OCI-LY3 (cell line): ENCODE data around the gene ZNF160.
"Not testable (repeated sequence)": the region's sequence is repeated elsewhere in the genome, so short reads cannot be mapped to it uniquely, and the experiment has no call there.

Source experiments
- H2AFZ ChIP-seq: fragments of 200-600, 300-600 bp; shearing (Covaris generic); 2 replicates; pipeline ENCODE4 v1.6.0; 2014; ENCODE audit warnings: antibody characterized with exemption, low read depth, low read length
- H3K27ac ChIP-seq: fragments of 200-600, 300-600 bp; sonication (generic); 2 replicates; pipeline ENCODE4 v1.5.1; 2014; ENCODE audit warnings: mild to moderate bottlenecking, low read length, moderate library complexity, mixed read lengths
- H3K27me3 ChIP-seq: fragments of 200-600, 300-600 bp; sonication (generic); 2 replicates; pipeline ENCODE4 v1.6.1; 2014; ENCODE audit warnings: low read depth, low read length, mixed read lengths
- H3K36me3 ChIP-seq: fragments of 200-600, 300-600 bp; sonication (generic); replicated peaks from 2 replicates; pipeline ENCODE3; 2014; ENCODE audit warnings: low read depth, low read length, mixed read lengths
- H3K4me1 ChIP-seq: fragments of 300-600, 200-600 bp; sonication (generic); 2 replicates; pipeline ENCODE4 v1.6.1; 2014; ENCODE audit warnings: low read length, mixed read lengths
- H3K4me2 ChIP-seq: fragments of 200-600, 300-600 bp; sonication (generic); 2 replicates; pipeline ENCODE4 v1.6.1; 2014; ENCODE audit warnings: low read length, mixed read lengths
- H3K4me3 ChIP-seq: fragments of 300-600, 200-600 bp; sonication (generic); 2 replicates; pipeline ENCODE4 v1.5.1; 2014; ENCODE audit warnings: antibody characterized with exemption, mild to moderate bottlenecking, low read length, moderate library complexity
- H3K79me2 ChIP-seq: fragments of 300-600, 200-600 bp; shearing (Covaris generic); 2 replicates; pipeline ENCODE4 v1.6.1; 2014; ENCODE audit warnings: mild to moderate bottlenecking, low read length, mixed read lengths
- H3K9ac ChIP-seq: fragments of 300-600, 200-600 bp; shearing (Covaris generic); 2 replicates; pipeline ENCODE4 v1.6.0; 2014; ENCODE audit warnings: mild to moderate bottlenecking, low read length, moderate library complexity
- H3K9me3 ChIP-seq: fragments of 200-600, 300-600 bp; shearing (Covaris generic); 2 replicates; pipeline ENCODE4 v1.6.1; 2014; ENCODE audit warnings: low read length, mixed read lengths; ENCODE audit not compliant: insufficient read depth
- H4K20me1 ChIP-seq: fragments of 200-600, 300-600 bp; sonication (generic); 2 replicates; pipeline ENCODE4 v1.6.1; 2016; ENCODE audit warnings: low read length, mixed read lengths; ENCODE audit not compliant: insufficient read depth
- EZH2phosphoT487 ChIP-seq: fragments of 200-600 bp; shearing (Covaris generic); IDR thresholded peaks from 2 replicates; pipeline ENCODE4 v1.6.1; 2018; ENCODE audit warnings: antibody characterized with exemption, mixed run types, low read depth
- TF ChIP-seq, protein P1 (sequence below): fragments of 200-600, 300-600 bp; sonication (generic); IDR thresholded peaks from 2 replicates; pipeline ENCODE4 v1.5.1; 2014; ENCODE audit warnings: antibody characterized with exemption, low read length, low read depth

ZNF160 gene

DNA sequence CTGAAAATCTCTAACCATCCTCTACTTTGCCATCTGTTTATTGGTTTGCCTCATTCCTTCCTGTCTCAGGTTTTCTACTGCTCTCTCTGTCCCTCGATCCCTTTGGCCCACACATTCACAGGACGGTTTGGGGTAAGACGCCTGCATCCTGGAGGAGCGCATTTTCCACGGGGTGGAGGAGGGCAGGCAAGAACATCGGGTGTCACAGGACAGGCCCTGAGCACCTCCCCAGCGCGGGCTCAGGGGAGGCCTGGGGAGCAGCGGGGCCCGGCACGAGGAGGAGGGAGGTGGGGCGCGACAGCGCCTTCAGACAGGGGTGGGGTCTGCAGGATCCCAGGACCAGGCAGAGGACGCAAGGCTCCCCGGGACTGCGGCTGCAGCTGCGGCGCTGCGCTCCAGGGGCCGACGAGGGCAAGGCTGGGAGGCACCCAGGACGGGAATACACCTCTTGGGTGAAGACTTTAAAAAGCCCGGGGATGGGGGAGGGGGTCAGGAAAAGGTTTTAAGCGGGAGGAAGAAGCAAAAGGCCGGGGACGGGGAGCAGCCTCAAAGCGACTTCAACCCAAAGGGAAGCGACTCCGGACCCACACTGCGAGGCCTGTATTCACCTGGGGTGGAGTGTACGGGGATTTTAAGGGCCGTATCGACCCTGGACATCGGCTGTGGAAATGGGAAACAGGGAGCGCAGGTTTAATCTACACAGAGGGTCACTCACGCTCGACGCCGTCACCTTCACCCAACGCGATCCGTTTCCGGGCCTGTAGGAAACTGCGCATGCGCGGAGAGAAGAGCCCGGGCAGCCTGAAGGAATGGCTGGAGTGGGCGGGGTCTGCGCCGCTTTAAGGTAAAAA is 29.1 kb upstream of the ZNF160 start, which contains the start of gene ZNF415:
Gene ZNF415, minus strand, starts transcription at position 770 of the 851 bp plus-strand sequence. CDS start 10,234 bp downstream, outside the sequence.
- Histone ChIP-seq H4K20me1 (no peaks in the 10 kb centered on the region), H3K27ac (no peak within 1 kb of the TSS), H3K27me3 (no peaks in the 10 kb centered on the region), H3K4me3 (no peak within 1 kb of the TSS), H3K4me1 (no peaks in the 10 kb centered on the region), H3K9me3 (no peaks in the 10 kb centered on the region), H3K36me3 (no peaks in the 10 kb centered on the region), H3K9ac (no peak within 1 kb of the TSS), H3K79me2 (no peaks in the 10 kb centered on the region), H2AFZ (no peak within 1 kb of the TSS), H3K4me2 (no peak within 1 kb of the TSS)
- TF ChIP-seq, protein P1, sequence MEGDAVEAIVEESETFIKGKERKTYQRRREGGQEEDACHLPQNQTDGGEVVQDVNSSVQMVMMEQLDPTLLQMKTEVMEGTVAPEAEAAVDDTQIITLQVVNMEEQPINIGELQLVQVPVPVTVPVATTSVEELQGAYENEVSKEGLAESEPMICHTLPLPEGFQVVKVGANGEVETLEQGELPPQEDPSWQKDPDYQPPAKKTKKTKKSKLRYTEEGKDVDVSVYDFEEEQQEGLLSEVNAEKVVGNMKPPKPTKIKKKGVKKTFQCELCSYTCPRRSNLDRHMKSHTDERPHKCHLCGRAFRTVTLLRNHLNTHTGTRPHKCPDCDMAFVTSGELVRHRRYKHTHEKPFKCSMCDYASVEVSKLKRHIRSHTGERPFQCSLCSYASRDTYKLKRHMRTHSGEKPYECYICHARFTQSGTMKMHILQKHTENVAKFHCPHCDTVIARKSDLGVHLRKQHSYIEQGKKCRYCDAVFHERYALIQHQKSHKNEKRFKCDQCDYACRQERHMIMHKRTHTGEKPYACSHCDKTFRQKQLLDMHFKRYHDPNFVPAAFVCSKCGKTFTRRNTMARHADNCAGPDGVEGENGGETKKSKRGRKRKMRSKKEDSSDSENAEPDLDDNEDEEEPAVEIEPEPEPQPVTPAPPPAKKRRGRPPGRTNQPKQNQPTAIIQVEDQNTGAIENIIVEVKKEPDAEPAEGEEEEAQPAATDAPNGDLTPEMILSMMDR, result no peak
- no peak for TF ChIP-seq EZH2phosphoT487

DNA sequence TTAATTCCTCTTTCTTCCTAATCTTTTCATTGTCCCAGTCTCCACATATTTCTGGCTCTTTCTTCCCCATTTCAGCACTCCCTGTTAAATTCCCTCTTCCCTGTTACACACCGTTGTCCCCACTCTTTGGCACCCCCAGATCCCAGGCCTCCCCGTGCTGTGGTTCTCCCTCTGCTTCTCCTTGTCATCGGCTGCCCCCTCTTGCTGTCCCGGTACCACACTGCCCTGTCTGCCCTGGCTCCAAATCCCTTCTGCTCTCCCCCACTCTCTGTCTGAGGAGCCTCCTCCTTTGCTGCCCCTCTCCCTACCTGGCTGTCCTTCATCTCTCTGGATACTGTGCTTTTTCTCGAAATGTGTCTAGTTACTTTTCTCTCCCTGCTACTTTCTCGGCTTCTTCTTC is 28.5 kb upstream of the ZNF160 start:
- H2AFZ ChIP-seq, result no peak overlapping the region
- no peak overlapping the region for H3K4me2 ChIP-seq
- no peak for TF ChIP-seq EZH2phosphoT487
- TF ChIP-seq, protein P1, result no peak

DNA sequence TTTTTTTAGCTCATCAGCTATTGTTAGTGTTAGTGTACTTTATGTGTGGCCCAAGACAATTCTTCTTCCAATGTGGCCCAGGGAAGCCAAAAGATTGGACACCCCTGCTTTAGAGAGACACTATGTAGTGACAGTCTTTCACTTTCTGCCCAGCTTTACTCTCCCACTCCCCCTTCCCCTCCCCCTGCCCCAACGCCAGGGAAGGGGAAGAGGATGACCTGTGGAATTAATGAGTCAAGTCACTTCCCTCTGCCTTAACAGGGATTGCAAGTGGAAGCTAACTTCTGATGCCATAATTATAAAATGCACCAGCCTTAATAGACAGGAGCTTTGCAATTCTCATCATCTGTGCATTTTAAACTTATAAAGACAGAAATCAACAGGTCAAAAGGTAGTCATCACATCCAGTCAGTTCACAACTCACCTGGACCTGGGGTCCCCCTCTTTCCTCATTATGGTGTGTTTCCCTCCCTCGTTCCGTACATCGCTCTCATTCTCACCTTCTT is 27.9 kb upstream of the ZNF160 start:
- Histone ChIP-seq H3K9me3 (no peaks in the 10 kb centered on the region), H4K20me1 (no peaks in the 10 kb centered on the region), H3K4me3 (no peak overlapping the region), H3K4me2 (no peak overlapping the region), H3K4me1 (no peaks in the 10 kb centered on the region), H2AFZ (no peak overlapping the region), H3K27ac (no peak overlapping the region), H3K79me2 (no peaks in the 10 kb centered on the region), H3K27me3 (no peaks in the 10 kb centered on the region), H3K36me3 (no peaks in the 10 kb centered on the region), H3K9ac (no peak overlapping the region)
- TF ChIP-seq EZH2phosphoT487, result no peak
- TF ChIP-seq, protein P1, result no peak

More for the DNA sequence above, 28.5 kb upstream of the ZNF160 start:
- H3K27me3 ChIP-seq, result no peaks in the 10 kb centered on the region
- no peak overlapping the region for H3K9ac ChIP-seq
- no peak overlapping the region for H3K27ac ChIP-seq
- H3K79me2 ChIP-seq, result no peaks in the 10 kb centered on the region
- H3K4me1 ChIP-seq, result no peaks in the 10 kb centered on the region
- H3K36me3 ChIP-seq, result no peaks in the 10 kb centered on the region
- H4K20me1 ChIP-seq, result no peaks in the 10 kb centered on the region
- no peaks in the 10 kb centered on the region for H3K9me3 ChIP-seq
- no peak overlapping the region for H3K4me3 ChIP-seq

DNA sequence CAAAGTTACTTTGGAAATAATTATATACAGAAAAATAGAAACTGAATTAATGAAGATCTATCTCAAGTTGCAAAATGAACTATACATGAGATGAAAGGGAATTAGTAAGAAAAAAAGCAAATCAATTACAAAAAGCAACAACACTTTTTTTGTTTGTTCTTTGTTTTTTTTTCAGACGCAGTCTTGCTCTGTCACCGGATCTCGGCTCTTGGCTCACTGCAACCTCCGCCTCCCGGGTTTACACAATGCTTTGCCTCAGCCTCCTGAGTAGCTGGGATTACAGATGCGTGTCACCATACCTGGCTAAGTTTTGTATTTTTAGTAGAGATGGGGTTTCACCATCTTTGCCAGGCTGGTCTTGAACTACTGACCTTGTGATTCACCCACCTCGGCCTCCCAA is 27.3 kb upstream of the ZNF160 start:
- Histone ChIP-seq H3K9me3 (no peaks in the 10 kb centered on the region), H3K36me3 (no peaks in the 10 kb centered on the region), H4K20me1 (no peaks in the 10 kb centered on the region), H2AFZ (no peak overlapping the region), H3K4me3 (no peak overlapping the region), H3K27me3 (no peaks in the 10 kb centered on the region), H3K27ac (no peak overlapping the region), H3K79me2 (no peaks in the 10 kb centered on the region), H3K4me2 (no peak overlapping the region), H3K9ac (no peak overlapping the region), H3K4me1 (no peaks in the 10 kb centered on the region)
- TF ChIP-seq EZH2phosphoT487, result no peak
- TF ChIP-seq, protein P1, result no peak

DNA sequence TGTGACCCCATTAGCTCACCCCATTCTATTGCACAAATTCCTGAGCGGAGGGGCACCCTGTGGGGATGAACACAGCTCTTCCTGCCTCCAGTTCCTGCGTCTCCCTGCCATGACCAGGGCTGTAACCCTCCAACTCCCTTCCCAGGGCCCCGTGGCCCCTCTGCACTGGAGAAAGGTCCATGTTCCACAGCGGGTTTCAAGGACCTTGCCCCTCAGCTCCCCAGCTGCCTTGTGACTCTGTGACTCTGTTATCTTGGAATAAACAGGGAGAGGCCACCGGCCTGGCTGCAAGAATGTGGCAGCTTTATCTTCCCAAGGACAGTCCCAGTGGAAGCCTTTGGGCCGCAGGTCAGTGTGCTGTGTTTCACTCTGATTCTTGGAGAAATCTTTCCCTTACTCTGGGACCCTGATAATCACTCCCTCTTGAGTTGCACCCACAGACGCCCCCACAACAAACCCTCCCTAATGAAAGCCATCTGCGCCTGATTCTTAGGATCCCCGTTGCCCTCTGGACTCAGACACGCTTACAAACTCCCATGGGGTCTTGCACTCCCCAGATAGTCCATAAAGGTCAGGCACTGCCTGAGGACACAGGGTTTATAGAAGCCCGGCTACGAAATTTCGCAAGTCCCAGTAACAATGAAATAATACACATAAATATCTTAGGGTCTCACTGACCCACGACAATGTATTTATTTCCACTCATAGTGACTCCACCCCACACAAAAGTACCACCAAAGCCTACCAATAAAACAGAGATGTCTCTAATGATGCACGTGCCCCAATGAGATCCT is 23.7 kb upstream of the ZNF160 start:
- not testable (repeated sequence) for H3K9ac ChIP-seq, H3K4me3 ChIP-seq, H3K4me2 ChIP-seq, H3K36me3 ChIP-seq, H3K9me3 ChIP-seq, H3K79me2 ChIP-seq, H3K27ac ChIP-seq, H2AFZ ChIP-seq, H3K27me3 ChIP-seq, H3K4me1 ChIP-seq, H4K20me1 ChIP-seq
